ENCODE data around the gene RAPGEF5.

GRCh38 chr7:22137466-22137865 lies 219.5 kb downstream of the RAPGEF5 start:
- TF ChIP-seq POLR2AphosphoS5 (IDR thresholded peaks at IDR 0.05) (no peak), POLR2A (IDR thresholded peaks at IDR 0.05; ENCODE audit: low read depth) (no peak), CTCF (IDR thresholded peaks at IDR 0.05) (no peak)

Measured in esophagus muscularis mucosa (tissue), 3 donors.